SU-DHL-6 (cell line): ENCODE data around the gene NCMAP.

Source experiments
- EZH2phosphoT487 ChIP-seq: fragments of 200-600 bp; sonication (generic), shearing (Covaris generic); conservative IDR thresholded peaks from 2 replicates; pipeline ENCODE4 v1.6.1; 2018; ENCODE audit warnings: mild to moderate bottlenecking, antibody characterized with exemption, low read length, moderate library complexity, mixed read lengths
- TF ChIP-seq, protein P1 (sequence below): fragments of 200-600 bp; sonication (generic); IDR thresholded peaks from one replicate; pipeline ENCODE4 v1.5.1; 2017; ENCODE audit warnings: antibody characterized with exemption, mild to moderate bottlenecking, low read length, moderate library complexity; ENCODE audit not compliant: insufficient read depth, poor library complexity, severe bottlenecking

DNA sequence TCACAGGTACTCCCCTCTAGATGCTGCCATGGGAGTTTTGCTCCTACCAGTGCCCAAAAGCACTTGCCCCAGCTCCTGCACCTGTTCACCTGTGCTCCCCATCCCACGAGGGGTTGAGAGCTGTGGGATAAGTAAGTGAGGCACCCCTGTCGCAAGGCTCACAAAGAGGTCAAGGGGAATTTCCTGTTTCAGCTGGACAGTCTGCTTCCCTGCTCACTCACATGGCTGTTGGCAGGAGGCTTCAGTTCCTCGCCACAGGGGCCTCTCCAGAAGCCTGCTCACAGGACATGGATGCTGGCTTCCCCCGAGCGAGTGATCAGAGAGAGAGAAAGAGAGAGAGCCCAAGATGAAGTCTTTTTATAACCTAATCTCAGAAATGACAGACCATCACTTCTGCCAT lies 8.7 kb upstream of the NCMAP start:
- TF ChIP-seq, protein P1, sequence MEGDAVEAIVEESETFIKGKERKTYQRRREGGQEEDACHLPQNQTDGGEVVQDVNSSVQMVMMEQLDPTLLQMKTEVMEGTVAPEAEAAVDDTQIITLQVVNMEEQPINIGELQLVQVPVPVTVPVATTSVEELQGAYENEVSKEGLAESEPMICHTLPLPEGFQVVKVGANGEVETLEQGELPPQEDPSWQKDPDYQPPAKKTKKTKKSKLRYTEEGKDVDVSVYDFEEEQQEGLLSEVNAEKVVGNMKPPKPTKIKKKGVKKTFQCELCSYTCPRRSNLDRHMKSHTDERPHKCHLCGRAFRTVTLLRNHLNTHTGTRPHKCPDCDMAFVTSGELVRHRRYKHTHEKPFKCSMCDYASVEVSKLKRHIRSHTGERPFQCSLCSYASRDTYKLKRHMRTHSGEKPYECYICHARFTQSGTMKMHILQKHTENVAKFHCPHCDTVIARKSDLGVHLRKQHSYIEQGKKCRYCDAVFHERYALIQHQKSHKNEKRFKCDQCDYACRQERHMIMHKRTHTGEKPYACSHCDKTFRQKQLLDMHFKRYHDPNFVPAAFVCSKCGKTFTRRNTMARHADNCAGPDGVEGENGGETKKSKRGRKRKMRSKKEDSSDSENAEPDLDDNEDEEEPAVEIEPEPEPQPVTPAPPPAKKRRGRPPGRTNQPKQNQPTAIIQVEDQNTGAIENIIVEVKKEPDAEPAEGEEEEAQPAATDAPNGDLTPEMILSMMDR = no peak
- no peak for TF ChIP-seq EZH2phosphoT487
